Osteocyte (in vitro differentiated cells): ENCODE results near the gene FANCL. TPM values are rescaled to one million over a fixed set of nuclear protein-coding genes. Genes with fewer than 3 reads are reported as not detected.

Source experiments
- DNase-seq: peaks from one replicate; pipeline ENCODE4 v3.0.0; 2021; ENCODE audit warnings: mixed read lengths; ENCODE audit not compliant: unreplicated experiment; ENCODE audit errors: extremely low spot score
- H3K27ac Mint-ChIP-seq: one replicate; pipeline ENCODE4 v1.8.0; 2021; ENCODE audit warnings: mild to moderate bottlenecking, mixed read lengths; ENCODE audit not compliant: unreplicated experiment
- H3K27me3 Mint-ChIP-seq: one replicate; pipeline ENCODE4 v1.8.0; 2021; ENCODE audit warnings: mixed read lengths; ENCODE audit not compliant: unreplicated experiment
- H3K36me3 Mint-ChIP-seq: one replicate; pipeline ENCODE4 v1.8.0; 2021; ENCODE audit warnings: mixed read lengths; ENCODE audit not compliant: unreplicated experiment
- H3K4me1 Mint-ChIP-seq: one replicate; pipeline ENCODE4 v1.8.0; 2021; ENCODE audit warnings: mixed read lengths; ENCODE audit not compliant: unreplicated experiment
- H3K4me3 Mint-ChIP-seq: one replicate; pipeline ENCODE4 v1.8.0; 2021; ENCODE audit warnings: mild to moderate bottlenecking, moderate library complexity, mixed read lengths; ENCODE audit not compliant: unreplicated experiment
- H3K9me3 Mint-ChIP-seq: one replicate; pipeline ENCODE4 v1.8.0; 2021; ENCODE audit warnings: mixed read lengths; ENCODE audit not compliant: unreplicated experiment
- CTCF ChIP-seq: fragments of 200-600 bp; sonication (generic); IDR thresholded peaks from 2 replicates; pipeline ENCODE4 v1.5.0; 2021; ENCODE audit warnings: antibody characterized with exemption, mild to moderate bottlenecking, moderate library complexity
- total RNA-seq: library from RNA; stranded (reverse); gene quantifications from 2 replicates; pipeline ENCODE4 v1.2.1, GENCODE V29; 2021

FANCL gene
- total RNA-seq, 1 donor from 2014 or later: 14.6 TPM

GRCh38 chr2:58206785-58207184, 34.3 kb downstream of the FANCL start:
- DNase-seq: no peak
- Mint-ChIP-seq H3K36me3 (peaks cover 12% of the 10 kb centered on the region), H3K4me3 (no peak overlapping the region), H3K27me3 (no peaks in the 10 kb centered on the region), H3K9me3 (peaks cover 3% of the 10 kb centered on the region), H3K4me1 (peaks cover 10% of the 10 kb centered on the region), H3K27ac (no peak overlapping the region)
- TF ChIP-seq CTCF: no peak

DNA sequence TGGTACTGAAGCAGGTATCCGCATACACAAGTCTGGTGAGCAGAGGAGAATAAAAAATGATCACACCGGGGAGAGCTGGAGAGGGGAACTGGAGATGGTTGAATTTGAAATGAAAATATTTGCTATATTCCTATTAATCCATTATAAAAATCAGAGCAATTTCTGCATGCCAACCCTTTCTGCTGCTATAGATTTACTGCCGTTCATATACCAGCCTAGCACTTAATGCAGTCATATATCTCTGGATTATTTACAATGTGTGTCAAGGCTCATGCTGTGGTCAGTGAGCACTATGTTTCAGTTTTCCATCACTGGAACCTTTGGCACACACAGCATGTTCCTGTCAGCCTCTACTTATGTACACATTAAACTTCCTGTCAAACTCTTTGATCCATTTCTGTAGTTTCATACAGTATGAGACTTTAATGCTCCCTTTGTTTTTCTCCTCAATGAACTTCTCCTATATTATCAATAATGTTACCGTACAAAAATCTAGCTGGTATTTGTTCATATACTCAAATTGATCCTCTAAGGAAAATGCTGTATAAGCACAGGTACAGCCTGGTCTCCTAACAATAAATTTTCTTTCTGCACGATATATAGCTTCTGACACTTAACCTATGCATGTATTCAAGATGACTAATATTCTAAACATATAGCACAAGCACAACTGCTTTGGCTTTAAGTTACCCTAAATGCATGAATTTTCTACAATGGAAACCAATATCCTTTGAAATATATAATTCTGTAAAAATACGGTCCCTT, 36.7 kb downstream of the FANCL start:
- Mint-ChIP-seq H3K9me3 (no peaks in the 10 kb centered on the region), H3K36me3 (peaks cover 4% of the 10 kb centered on the region), H3K27me3 (no peaks in the 10 kb centered on the region), H3K4me1 (peaks cover 10% of the 10 kb centered on the region), H3K4me3 (no peak overlapping the region), H3K27ac (no peak overlapping the region)
- DNase-seq: no peak
- no peak for TF ChIP-seq CTCF

DNA sequence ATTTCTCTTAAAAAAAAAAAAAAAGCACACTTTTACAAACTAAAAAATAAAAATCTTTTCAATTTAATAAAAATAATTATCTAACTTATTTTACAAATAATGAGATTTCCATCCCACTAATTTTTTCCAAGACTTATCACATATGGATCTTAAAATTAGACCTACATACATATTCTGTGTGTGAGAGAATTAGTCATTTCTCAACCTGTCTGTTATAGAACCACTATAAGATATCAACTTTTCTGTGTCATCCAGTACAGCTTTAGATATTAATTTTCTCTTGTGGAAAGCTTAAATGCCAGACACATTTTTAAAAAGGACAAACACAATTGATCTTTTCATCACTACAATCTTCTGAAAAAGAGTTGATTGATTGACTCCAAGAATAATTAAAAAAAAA, 38.1 kb downstream of the FANCL start:
- H3K9me3 Mint-ChIP-seq: no peaks in the 10 kb centered on the region
- no peak for DNase-seq
- TF ChIP-seq CTCF: no peak
- H3K27me3 Mint-ChIP-seq: no peaks in the 10 kb centered on the region
- H3K4me1 Mint-ChIP-seq: peaks cover 10% of the 10 kb centered on the region
- H3K4me3 Mint-ChIP-seq: no peak overlapping the region
- H3K36me3 Mint-ChIP-seq: peaks cover 2% of the 10 kb centered on the region
- H3K27ac Mint-ChIP-seq: no peak overlapping the region

DNA sequence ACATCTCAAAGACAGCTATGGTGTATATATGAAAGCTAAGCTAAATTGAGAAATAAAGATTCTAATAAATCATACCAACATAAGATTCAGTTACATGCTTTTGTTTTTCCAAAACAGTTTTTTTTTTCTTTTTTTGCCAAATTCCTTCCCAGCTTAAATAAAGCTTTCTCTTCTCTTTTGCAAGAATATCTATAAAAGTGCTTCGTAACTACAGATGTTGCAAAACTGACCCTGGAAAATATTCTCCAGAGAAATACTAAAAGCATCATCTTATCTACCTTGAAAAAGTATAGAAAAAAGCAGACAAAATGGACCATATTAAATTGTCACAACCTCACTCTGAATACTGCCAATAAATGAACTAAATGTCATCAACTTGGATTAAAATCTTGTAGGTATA, 38.7 kb downstream of the FANCL start:
- DNase-seq: no peak
- no peak for TF ChIP-seq CTCF
- no peaks in the 10 kb centered on the region for H3K9me3 Mint-ChIP-seq

GRCh38 chr2:58197894-58198293, 43.2 kb downstream of the FANCL start:
- H3K36me3 Mint-ChIP-seq: peaks cover 5% of the 10 kb centered on the region

More for the DNA sequence above, 38.7 kb downstream of the FANCL start:
- peaks cover 4% of the 10 kb centered on the region for H3K36me3 Mint-ChIP-seq
- no peak overlapping the region for H3K4me3 Mint-ChIP-seq
- H3K27me3 Mint-ChIP-seq: no peaks in the 10 kb centered on the region
- peaks cover 10% of the 10 kb centered on the region for H3K4me1 Mint-ChIP-seq
- no peak overlapping the region for H3K27ac Mint-ChIP-seq

More at GRCh38 chr2:58197894-58198293, 43.2 kb downstream of the FANCL start:
- Mint-ChIP-seq H3K4me3 (no peak overlapping the region), H3K27me3 (no peaks in the 10 kb centered on the region), H3K4me1 (no peaks in the 10 kb centered on the region), H3K9me3 (no peaks in the 10 kb centered on the region), H3K27ac (no peak overlapping the region)
- no peak for TF ChIP-seq CTCF
- no peak for DNase-seq
